Ovary (tissue), 9 donors: Measurements from ENCODE around the gene CLIC3. TPM values are rescaled to one million over a fixed set of nuclear protein-coding genes. Genes with fewer than 3 reads are reported as not detected.

Source experiments
- DNase-seq, 5 donors: peaks; one replicate each; pipeline ENCODE4 v3.0.0-alpha.2; 2019 to 2020
- H3K27ac ChIP-seq, 2 donors: fragments of 200-600 bp; one replicate each; pipeline versions ENCODE4 v1.5.1 to v1.8.0; 2019 to 2022
- H3K27me3 ChIP-seq: fragments of 200-600 bp; one replicate; pipeline ENCODE4 v1.8.0; 2022
- H3K36me3 ChIP-seq: fragments of 200-600 bp; sonication (generic); one replicate; pipeline ENCODE4 v1.5.1; 2019
- H3K4me1 ChIP-seq: one replicate; pipeline ENCODE4 v1.8.1; 2013; ENCODE audit warnings: mild to moderate bottlenecking, moderate library complexity; ENCODE audit not compliant: insufficient read depth
- H3K4me3 ChIP-seq: fragments of 200-600 bp; sonication (generic); one replicate; pipeline ENCODE4 v1.5.1; 2017
- H3K9me3 ChIP-seq, 2 donors: fragments of 200-600 bp in 1 of 2; sonication (generic) in 1 of 2; one replicate each; pipeline versions ENCODE4 v1.5.1 to v1.8.1; 2013 to 2019; ENCODE audit warnings: mild to moderate bottlenecking in 1 of 2, moderate library complexity in 1 of 2
- CTCF ChIP-seq, 3 donors: fragments of 450-650 bp in 2 of 3; fragments of 200-600 bp in 1 of 3; IDR thresholded peaks; one replicate each; pipeline versions ENCODE4 v1.5.1 to v1.8.0; 2016 to 2022; ENCODE audit warnings: antibody characterized with exemption in 3 of 3, mild to moderate bottlenecking in 1 of 3
- EP300 ChIP-seq: sonication (generic); formaldehyde crosslinking; IDR thresholded peaks from one replicate; pipeline ENCODE4 v1.6.1; 2017; ENCODE audit warnings: antibody characterized with exemption
- POLR2A ChIP-seq: fragments of 450-650 bp; IDR thresholded peaks from one replicate; pipeline ENCODE4 v1.6.1; 2017; ENCODE audit warnings: antibody characterized with exemption, mild to moderate bottlenecking, moderate library complexity
- WGBS, 3 donors: extraction: QIAGEN DNeasy Blood & Tissue Kit in 1 of 3; methylation state at CpG; one replicate each; pipeline versions ENCODE4 v1.1.5 to v1.1.7; 2013 to 2017; 5-methylcytosine and 5-hydroxymethylcytosine counted together
- intact Hi-C, 4 donors: fragments of 100-400 bp; cut with DNase I; formaldehyde crosslinking; loops; one replicate each; pipeline versions ENCODE4 v1.11.0 to v1.15.1; 2022 to 2023
- polyA plus RNA-seq, 2 donors: library from polyadenylated mRNA; stranded (reverse); fragments of 200-250 nt in 1 of 2; fragments of 350-450 nt in 1 of 2; fragmentation: Illumina TruSeq in 1 of 2; extraction: RNeasy Lipid Tissue Mini Kit (QIAGEN cat#74804) in 1 of 2; gene quantifications; one replicate each; pipeline ENCODE4 v1.2.3, GENCODE V29; 2013 to 2014
- total RNA-seq, 7 donors: library from RNA; depleted of rRNA in 2 of 7; stranded (reverse); fragments of >200 nt in 2 of 7; fragmentation: NEBNext Ultra II Directional in 3 of 7; extraction: Animal tissue kit (Norgen Biotek cat#: 25700) in 3 of 7; gene quantifications; one replicate each; pipeline versions ENCODE4 v1.1.0 to v1.2.4, GENCODE V29; 2016 to 2023
- donor health status: DM: no; HTN: no; CAD: no; lungs with moderate emphysema.
- donor health status: DM: no; HTN: no; CAD: no.
- donor health status: Bipolar disorder and iron deficiency.
- donor health status: DM: yes; HTN: yes; CAD: no.
- donor health status: DM: no; HTN: no; CAD: no.
- donor health status: DM: yes; HTN: yes; CAD: no.

Gene CLIC3
- total and polyA plus RNA-seq, 9 donors = 0.57 to 6.5 (median 1.3) TPM; not detected in 3

DNA sequence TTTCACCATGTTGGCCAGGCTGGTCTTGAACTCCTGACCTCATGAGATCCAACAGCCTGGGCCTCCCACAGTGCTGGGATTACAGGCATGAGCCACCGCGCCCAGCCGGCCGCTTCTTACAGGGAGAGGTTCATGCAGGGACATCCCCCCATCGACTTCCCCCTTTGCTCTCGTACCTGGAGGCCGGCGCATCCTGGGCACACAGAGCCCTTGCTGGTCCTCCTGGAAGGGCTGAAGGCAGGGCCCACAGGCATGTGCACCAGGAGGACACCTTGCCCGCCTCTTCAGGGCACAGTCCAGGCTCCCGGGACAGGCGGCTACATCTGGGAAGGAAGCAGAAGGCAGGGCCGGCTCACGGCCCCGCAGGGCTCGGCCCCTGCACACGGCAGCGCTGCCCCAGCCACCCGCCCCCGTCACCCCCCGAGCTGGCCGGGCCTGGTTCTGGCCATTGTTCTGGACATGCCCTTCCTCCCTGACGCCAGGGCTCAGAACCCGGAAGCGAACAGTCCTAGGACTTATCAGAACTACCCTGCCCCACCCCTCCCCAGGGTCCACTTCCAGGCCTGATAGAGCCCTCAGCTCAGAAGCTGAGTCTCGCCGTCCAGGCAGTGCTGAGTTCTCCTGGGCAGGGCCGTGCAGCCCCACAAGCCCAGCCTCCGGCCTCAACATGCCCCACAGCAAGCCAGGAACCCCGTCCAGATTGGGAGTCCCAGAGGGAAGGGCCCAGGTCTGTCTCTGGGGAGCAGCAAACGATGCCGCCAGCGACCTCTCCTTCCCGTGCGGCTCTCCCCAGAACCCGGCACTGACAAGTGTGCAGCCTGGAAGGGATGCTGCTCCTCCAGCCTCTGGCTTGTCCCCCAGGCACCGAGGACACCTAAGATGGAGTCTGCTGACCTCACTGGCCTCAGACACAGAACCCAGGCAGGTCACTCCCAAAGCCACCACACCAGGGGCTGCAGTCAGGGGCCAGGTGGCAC, 46.7 kb upstream of the CLIC3 start:
- Histone ChIP-seq H3K4me1 (peaks cover 8% of the 10 kb centered on the region), H3K27me3 (peaks cover 2% of the 10 kb centered on the region), H3K9me3 (no peaks in the 10 kb centered on the region), H3K27ac (no peak overlapping the region), H3K36me3 (no peaks in the 10 kb centered on the region), H3K4me3 (no peak overlapping the region)
- no peak for TF ChIP-seq EP300
- no peak for TF ChIP-seq POLR2A
- TF ChIP-seq CTCF (IDR thresholded peaks at IDR 0.05) = no peak
- 84 to 88% (median 87%) methylated on average over 27 to 36 of the region's 36 CpGs for WGBS, 3 donors
- intact Hi-C loops = no loop called here
- DNase-seq = no peak

GRCh38 chr9:137041124-137041523, 44.8 kb upstream of the CLIC3 start:
- TF ChIP-seq CTCF (IDR thresholded peaks at IDR 0.05) = no peak
- TF ChIP-seq EP300 = no peak
- no peak for TF ChIP-seq POLR2A
- Histone ChIP-seq H3K27me3 (no peaks in the 10 kb centered on the region), H3K4me1 (peaks cover 5% of the 10 kb centered on the region), H3K36me3 (no peaks in the 10 kb centered on the region), H3K27ac (no peak overlapping the region), H3K9me3 (no peaks in the 10 kb centered on the region), H3K4me3 (no peak overlapping the region)
- WGBS, 3 donors = 65 to 75% (median 70%) methylated on average over 12 to 16 of the region's 16 CpGs
- intact Hi-C loops = no loop called here
- DNase-seq = no peak

DNA sequence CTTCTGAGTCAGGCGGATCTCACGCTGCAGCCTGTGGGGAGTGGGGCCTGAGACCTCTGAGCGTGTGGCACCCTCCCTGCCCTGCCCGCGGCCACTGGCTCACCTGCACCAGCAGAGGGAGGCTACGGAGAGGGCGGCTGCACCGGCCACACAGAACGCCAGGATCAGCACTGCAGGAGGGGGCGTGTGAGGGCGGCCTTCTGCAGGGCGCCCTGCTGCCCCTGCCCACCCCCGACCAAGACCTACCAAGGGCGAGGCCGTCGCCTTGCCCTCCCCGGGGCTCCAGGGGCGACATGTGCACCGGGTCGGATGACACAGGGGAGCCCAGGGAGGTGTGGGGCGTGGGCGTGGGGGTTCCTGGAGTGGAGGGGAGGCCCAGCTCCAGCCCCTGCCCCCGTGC, 44.2 kb upstream of the CLIC3 start:
- no peaks in the 10 kb centered on the region for H3K9me3 ChIP-seq
- no peak for TF ChIP-seq POLR2A
- no peak for TF ChIP-seq EP300
- no peak for TF ChIP-seq CTCF (IDR thresholded peaks at IDR 0.05)
- intact Hi-C loops = no loop called here
- no peaks in the 10 kb centered on the region for H3K36me3 ChIP-seq
- no peaks in the 10 kb centered on the region for H3K27me3 ChIP-seq
- H3K4me1 ChIP-seq = peaks cover 5% of the 10 kb centered on the region
- no peak overlapping the region for H3K27ac ChIP-seq
- no peak for DNase-seq
- 84 to 88% (median 85%) methylated on average over 23 of the region's 23 CpGs for whole genome bisulfite sequencing, 3 donors
- no peak overlapping the region for H3K4me3 ChIP-seq

DNA sequence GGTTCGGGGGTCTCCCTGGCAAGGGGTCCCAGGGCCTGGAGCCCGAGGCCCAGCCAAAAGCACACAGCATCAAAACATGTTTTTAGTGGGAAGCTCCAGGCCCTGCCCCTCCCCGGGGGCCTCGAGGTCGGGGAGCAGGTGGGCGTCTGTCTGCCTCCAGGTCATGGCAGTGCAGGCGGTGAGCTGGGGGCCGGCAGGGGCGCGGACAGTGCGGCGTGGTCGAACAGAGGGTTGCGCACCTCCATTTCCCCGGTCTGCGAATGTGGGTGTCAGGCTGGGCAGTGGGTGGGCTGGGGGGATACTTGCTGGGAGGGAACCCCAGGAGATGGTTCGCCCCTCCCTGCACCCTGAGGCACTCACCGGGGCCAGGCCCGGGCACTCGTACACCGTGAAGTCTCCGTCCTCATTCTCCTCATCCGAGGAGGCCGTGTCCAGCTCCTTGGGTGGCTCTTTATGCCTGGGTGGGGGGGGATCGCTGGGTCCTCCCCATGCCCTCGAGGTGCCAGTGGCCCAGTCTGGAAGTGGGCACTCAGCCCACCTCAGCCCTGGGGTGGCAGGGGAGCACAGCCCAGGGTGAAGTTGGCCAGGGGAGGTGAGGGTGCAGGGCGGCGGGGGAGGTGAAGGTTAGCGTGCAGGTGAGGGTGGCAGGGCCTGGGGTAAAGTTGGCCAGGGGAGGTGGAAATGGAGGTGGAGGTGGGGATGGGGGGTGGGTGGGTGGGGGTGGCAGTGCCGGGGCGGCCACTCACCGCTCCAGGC, 43.4 kb upstream of the CLIC3 start:
- Histone ChIP-seq H3K27ac (no peak overlapping the region), H3K36me3 (no peaks in the 10 kb centered on the region), H3K4me1 (peaks cover 1% of the 10 kb centered on the region), H3K4me3 (no peak overlapping the region), H3K9me3 (no peaks in the 10 kb centered on the region), H3K27me3 (no peaks in the 10 kb centered on the region)
- no peak for TF ChIP-seq EP300
- TF ChIP-seq CTCF (IDR thresholded peaks at IDR 0.05) = no peak
- no peak for TF ChIP-seq POLR2A
- DNase-seq = no peak
- 87 to 88% (median 87%) methylated on average over 32 of the region's 32 CpGs for WGBS, 3 donors
- intact Hi-C loops = loop anchor here in 1 of 4 donors (5.0 kb wide), 1 partner anchor 252 kb away; no protein-coding TSS in a partner anchor
